ENCODE results near the gene CAST. TPM values are rescaled to one million over a fixed set of nuclear protein-coding genes. Genes with fewer than 3 reads are reported as not detected.
"Not testable (repeated sequence)": the region's sequence is repeated elsewhere in the genome, so short reads cannot be mapped to it uniquely, and the experiment has no call there.

CAST gene
- polyA plus RNA-seq, 3 donors from 2014 or later = 24.0 to 133 (median 59.9) TPM

GRCh38 chr5:96796434-96796833 lies 134.3 kb downstream of the CAST start:
- Mint-ChIP-seq H3K4me1 (peaks cover 27 to 58% of the 10 kb centered on the region in 2 donors), H3K4me3 (no peak overlapping the region), H3K27me3 (ENCODE audit: low read depth in 3 of 3) (peaks cover 0 to 5% (median 4%) of the 10 kb centered on the region in 3 donors), H3K27ac (peak overlapping the region in 3 of 6 donors; percentile 9 to 45 (median 12)), H3K9me3 (no peaks in the 10 kb centered on the region), H3K36me3 (peaks cover 43 to 73% (median 50%) of the 10 kb centered on the region in 3 donors)
- DNase-seq = no peak

- peaks cover 31 to 60% (median 36%) of the 10 kb centered on the region in 3 donors for H3K36me3 Mint-ChIP-seq
- H3K4me1 Mint-ChIP-seq = peaks cover 40 to 74% of the 10 kb centered on the region in 2 donors
- peak overlapping the region in 1 of 6 donors; percentile 32 for H3K27ac Mint-ChIP-seq
- not testable (repeated sequence) for DNase-seq; H3K9me3 Mint-ChIP-seq; H3K27me3 Mint-ChIP-seq (ENCODE audit: low read depth in 3 of 3); H3K4me3 Mint-ChIP-seq
These were observed 139.5 kb downstream of the CAST start for GRCh38 chr5:96801718-96802117.

GRCh38 chr5:96807075-96807654 lies 145.0 kb downstream of the CAST start:
- Mint-ChIP-seq H3K4me3 (peak overlapping the region; percentile 93 to 99 (median 97)), H3K4me1 (peaks cover 52 to 66% of the 10 kb centered on the region in 2 donors), H3K27ac (peak overlapping the region; percentile 96 to 100 (median 100)), H3K27me3 (ENCODE audit: low read depth in 3 of 3) (peaks cover 14 to 25% (median 24%) of the 10 kb centered on the region in 3 donors), H3K9me3 (peaks cover 0 to 2% (median 0%) of the 10 kb centered on the region in 6 donors), H3K36me3 (peaks cover 4 to 19% (median 13%) of the 10 kb centered on the region in 3 donors)
- DNase-seq = no peak

- H3K4me1 Mint-ChIP-seq = peaks cover 41 to 53% of the 10 kb centered on the region in 2 donors
- H3K4me3 Mint-ChIP-seq = peak overlapping the region; percentile 92 to 99 (median 97)
- H3K36me3 Mint-ChIP-seq = peaks cover 0 to 8% (median 3%) of the 10 kb centered on the region in 3 donors
These were observed 146.3 kb downstream of the CAST start for GRCh38 chr5:96808541-96808828.

GRCh38 chr5:96808868-96809558 lies 146.8 kb downstream of the CAST start:
- no peak for DNase-seq
- peaks cover 0 to 4% (median 0%) of the 10 kb centered on the region in 3 donors for H3K36me3 Mint-ChIP-seq
- peak overlapping the region; percentile 99 to 100 (median 100) for H3K27ac Mint-ChIP-seq
- peaks cover 0 to 2% (median 0%) of the 10 kb centered on the region in 6 donors for H3K9me3 Mint-ChIP-seq
- peaks cover 36 to 49% of the 10 kb centered on the region in 2 donors for H3K4me1 Mint-ChIP-seq
- H3K4me3 Mint-ChIP-seq = peak overlapping the region; percentile 92 to 99 (median 97)
- H3K27me3 Mint-ChIP-seq (ENCODE audit: low read depth in 3 of 3) = peaks cover 14 to 25% (median 24%) of the 10 kb centered on the region in 3 donors

More at GRCh38 chr5:96808541-96808828, 146.3 kb downstream of the CAST start:
- Mint-ChIP-seq H3K9me3 (peaks cover 0 to 2% (median 0%) of the 10 kb centered on the region in 6 donors), H3K27ac (peak overlapping the region; percentile 99 to 100 (median 100)), H3K27me3 (ENCODE audit: low read depth in 3 of 3) (peaks cover 14 to 25% (median 24%) of the 10 kb centered on the region in 3 donors)
- DNase-seq = no peak

GRCh38 chr5:96809921-96810320 lies 147.7 kb downstream of the CAST start:
- DNase-seq = no peak
- Mint-ChIP-seq H3K27me3 (ENCODE audit: low read depth in 3 of 3) (peaks cover 14 to 25% (median 24%) of the 10 kb centered on the region in 3 donors), H3K36me3 (no peaks in the 10 kb centered on the region), H3K27ac (peak overlapping the region; percentile 20 to 100 (median 62)), H3K4me3 (peak overlapping the region in 1 of 5 donors; percentile 24), H3K9me3 (peaks cover 0 to 2% (median 0%) of the 10 kb centered on the region in 6 donors), H3K4me1 (peaks cover 35 to 49% of the 10 kb centered on the region in 2 donors)

GRCh38 chr5:96812851-96813250 lies 150.7 kb downstream of the CAST start:
- Mint-ChIP-seq H3K4me1 (peaks cover 44 to 54% of the 10 kb centered on the region in 2 donors), H3K4me3 (no peak overlapping the region), H3K36me3 (no peaks in the 10 kb centered on the region), H3K27me3 (ENCODE audit: low read depth in 3 of 3) (peaks cover 12 to 18% (median 13%) of the 10 kb centered on the region in 3 donors), H3K27ac (peak overlapping the region in 1 of 6 donors; percentile 61), H3K9me3 (peaks cover 0 to 2% (median 0%) of the 10 kb centered on the region in 6 donors)
- DNase-seq = no peak

- H3K36me3 Mint-ChIP-seq = no peaks in the 10 kb centered on the region
- H3K27me3 Mint-ChIP-seq (ENCODE audit: low read depth in 3 of 3) = peaks cover 1 to 9% (median 5%) of the 10 kb centered on the region in 3 donors
- H3K27ac Mint-ChIP-seq = peak overlapping the region in 5 of 6 donors; percentile 39 to 97 (median 61)
- DNase-seq = no peak
- H3K4me1 Mint-ChIP-seq = peaks cover 42 to 52% of the 10 kb centered on the region in 2 donors
- H3K9me3 Mint-ChIP-seq = no peaks in the 10 kb centered on the region
- no peak overlapping the region for H3K4me3 Mint-ChIP-seq
These were observed 151.9 kb downstream of the CAST start for GRCh38 chr5:96814041-96814440.

- no peaks in the 10 kb centered on the region for H3K9me3 Mint-ChIP-seq
- DNase-seq = peak; percentile 72 to 77 (median 77)
- peak overlapping the region; percentile 82 to 97 (median 92) for H3K27ac Mint-ChIP-seq
- peaks cover 0 to 7% (median 7%) of the 10 kb centered on the region in 3 donors for H3K27me3 Mint-ChIP-seq (ENCODE audit: low read depth in 3 of 3)
- H3K4me3 Mint-ChIP-seq = peak overlapping the region; percentile 85 to 97 (median 91)
- no peaks in the 10 kb centered on the region for H3K36me3 Mint-ChIP-seq
- H3K4me1 Mint-ChIP-seq = peaks cover 47 to 48% of the 10 kb centered on the region in 2 donors
These were observed 154.3 kb downstream of the CAST start for GRCh38 chr5:96816411-96816939.

- Mint-ChIP-seq H3K4me3 (peak overlapping the region; percentile 85 to 97 (median 91)), H3K27me3 (ENCODE audit: low read depth in 3 of 3) (peaks cover 0 to 7% (median 7%) of the 10 kb centered on the region in 3 donors), H3K4me1 (peaks cover 47 to 48% of the 10 kb centered on the region in 2 donors), H3K9me3 (no peaks in the 10 kb centered on the region), H3K36me3 (no peaks in the 10 kb centered on the region), H3K27ac (peak overlapping the region; percentile 82 to 97 (median 92))
- no peak for DNase-seq
These were observed 154.8 kb downstream of the CAST start for GRCh38 chr5:96816991-96817390.

GRCh38 chr5:96817506-96817905 lies 155.3 kb downstream of the CAST start:
- Mint-ChIP-seq H3K27ac (peak overlapping the region; percentile 82 to 97 (median 92)), H3K9me3 (no peaks in the 10 kb centered on the region), H3K4me1 (peaks cover 47 to 48% of the 10 kb centered on the region in 2 donors), H3K36me3 (no peaks in the 10 kb centered on the region), H3K27me3 (ENCODE audit: low read depth in 3 of 3) (peaks cover 0 to 7% (median 7%) of the 10 kb centered on the region in 3 donors), H3K4me3 (peak overlapping the region; percentile 85 to 97 (median 91))
- no peak for DNase-seq

- H3K27me3 Mint-ChIP-seq (ENCODE audit: low read depth in 3 of 3) = peaks cover 0 to 9% (median 7%) of the 10 kb centered on the region in 3 donors
- H3K4me3 Mint-ChIP-seq = peak overlapping the region in 3 of 5 donors; percentile 15 to 42 (median 35)
- no peak for DNase-seq
- H3K36me3 Mint-ChIP-seq = no peaks in the 10 kb centered on the region
- no peaks in the 10 kb centered on the region for H3K9me3 Mint-ChIP-seq
- peak overlapping the region; percentile 61 to 97 (median 92) for H3K27ac Mint-ChIP-seq
- peaks cover 47 to 48% of the 10 kb centered on the region in 2 donors for H3K4me1 Mint-ChIP-seq
These were observed 156.1 kb downstream of the CAST start for GRCh38 chr5:96818125-96818788.

- Mint-ChIP-seq H3K27ac (no peak overlapping the region), H3K4me1 (peaks cover 37 to 47% of the 10 kb centered on the region in 2 donors), H3K36me3 (no peaks in the 10 kb centered on the region), H3K4me3 (no peak overlapping the region), H3K9me3 (no peaks in the 10 kb centered on the region), H3K27me3 (ENCODE audit: low read depth in 3 of 3) (peaks cover 0 to 9% (median 7%) of the 10 kb centered on the region in 3 donors)
- DNase-seq = no peak
These were observed 157.6 kb downstream of the CAST start for GRCh38 chr5:96819806-96820205.
